GM21528 (cell line): ENCODE results near the gene ARHGAP24.
"Not testable (repeated sequence)": the region's sequence is repeated elsewhere in the genome, so short reads cannot be mapped to it uniquely, and the experiment has no call there.

Experiments used
- ATAC-seq: cut with Tn5 transposase; IDR thresholded peaks from one replicate; pipeline ENCODE4 v1.9.1; 2021; ENCODE audit warnings: mild to moderate bottlenecking, moderate library complexity; ENCODE audit not compliant: unreplicated experiment, low FRiP score

ARHGAP24 gene

DNA sequence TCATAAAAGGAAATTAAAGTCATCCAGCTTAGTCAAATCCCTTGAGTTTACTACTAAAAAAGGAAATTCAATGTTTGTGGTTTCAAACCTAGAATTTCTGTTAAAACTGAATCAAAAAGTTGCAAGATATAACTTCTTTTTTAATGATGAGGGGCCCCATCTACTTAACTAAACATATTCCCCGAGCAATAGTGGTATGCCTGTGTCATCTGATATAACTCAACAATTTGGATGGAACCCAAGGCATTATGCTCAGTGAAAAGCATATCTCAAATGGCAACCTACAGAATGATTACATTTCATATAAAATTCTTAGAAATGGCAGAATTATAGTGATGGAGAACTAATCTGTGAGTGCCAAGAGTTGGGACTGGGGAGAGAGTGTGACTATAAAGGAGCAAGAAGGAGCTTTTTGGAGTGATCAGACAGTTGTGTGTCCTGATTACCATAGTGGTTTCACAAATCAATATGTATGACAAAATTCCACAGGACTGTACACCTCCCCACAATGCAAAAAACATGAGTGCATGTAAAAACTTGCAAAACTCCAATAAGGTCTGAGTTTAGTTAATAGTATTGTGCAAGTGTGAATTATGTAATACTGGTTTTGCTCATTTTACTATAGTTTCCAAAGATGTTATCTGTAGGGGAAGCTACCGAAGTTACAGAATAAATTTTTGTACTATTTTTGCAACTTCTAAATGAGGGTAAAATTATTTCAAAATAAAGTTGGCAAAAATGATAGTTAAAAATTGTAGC lies 323.2 kb downstream of the ARHGAP24 start:
- no peak for ATAC-seq

GRCh38 chr4:85803856-85804255 lies 328.9 kb downstream of the ARHGAP24 start:
- ATAC-seq, result no peak

- ATAC-seq, result no peak
Measured at GRCh38 chr4:85805891-85806290, 330.9 kb downstream of the ARHGAP24 start.

GRCh38 chr4:85806334-85806733 lies 331.4 kb downstream of the ARHGAP24 start:
- ATAC-seq, result no peak

- no peak for ATAC-seq
Measured at GRCh38 chr4:85807247-85807950, 332.4 kb downstream of the ARHGAP24 start.

- ATAC-seq, result no peak
Measured at GRCh38 chr4:85808104-85808503, 333.2 kb downstream of the ARHGAP24 start.

- ATAC-seq, result no peak
Measured at GRCh38 chr4:85808864-85809263, 333.9 kb downstream of the ARHGAP24 start.

GRCh38 chr4:85812776-85813175 lies 337.8 kb downstream of the ARHGAP24 start:
- ATAC-seq, result no peak

DNA sequence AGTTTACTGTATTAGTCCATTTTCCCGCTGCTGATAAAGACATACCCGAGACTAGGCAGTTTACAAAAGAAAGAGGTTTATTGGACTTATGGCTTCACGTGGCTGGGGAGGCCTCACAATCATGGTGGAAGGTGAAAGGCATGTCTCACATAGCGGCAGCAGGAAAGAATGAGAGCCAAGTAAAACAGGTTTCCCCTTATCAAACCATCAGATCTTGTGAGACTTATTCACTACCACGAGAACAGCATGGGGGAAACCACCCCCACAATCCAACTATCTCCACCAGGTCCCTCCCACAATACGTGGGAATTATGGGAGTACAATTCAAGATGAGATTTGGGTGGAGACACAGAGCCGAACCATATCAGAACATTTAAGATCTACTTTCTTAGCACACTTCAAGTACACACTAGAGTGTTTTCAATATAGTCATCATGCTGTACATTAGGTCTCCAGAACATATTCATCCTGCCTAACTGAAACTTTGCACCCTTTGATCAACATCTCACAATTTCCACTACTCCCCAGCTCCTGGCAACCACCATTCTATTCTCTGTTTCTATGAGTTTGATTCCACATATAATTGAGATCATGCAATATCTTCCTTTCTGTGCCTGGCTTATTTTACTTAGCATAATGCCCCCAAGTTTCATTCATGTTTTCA lies 341.0 kb downstream of the ARHGAP24 start:
- ATAC-seq, result no peak

- no peak for ATAC-seq
Measured at GRCh38 chr4:85818700-85819099, 343.8 kb downstream of the ARHGAP24 start.

DNA sequence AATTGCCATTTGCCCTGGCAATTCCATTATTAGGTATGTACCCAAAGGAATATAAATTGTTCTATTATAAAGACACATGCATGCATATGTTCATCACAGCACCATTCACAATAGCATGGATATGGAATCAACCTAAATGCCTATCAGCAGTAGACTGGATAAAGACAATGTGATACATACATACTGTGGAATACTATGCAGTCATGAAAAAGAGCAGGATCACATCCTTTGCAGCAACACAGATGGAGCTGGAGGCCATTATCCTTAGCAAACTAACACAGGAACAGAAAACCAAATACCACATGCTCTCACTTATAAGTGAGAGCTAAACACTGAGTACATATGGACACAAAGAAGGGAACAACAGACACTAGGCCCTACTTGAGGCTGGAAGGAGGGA lies 345.2 kb downstream of the ARHGAP24 start:
- not testable (repeated sequence) for ATAC-seq

- ATAC-seq, result no peak
Measured at GRCh38 chr4:85821688-85822455, 346.9 kb downstream of the ARHGAP24 start.

GRCh38 chr4:85823295-85823694 lies 348.3 kb downstream of the ARHGAP24 start:
- ATAC-seq, result no peak

GRCh38 chr4:85824166-85824945 lies 349.4 kb downstream of the ARHGAP24 start:
- no peak for ATAC-seq

GRCh38 chr4:85826060-85826678 lies 351.2 kb downstream of the ARHGAP24 start:
- ATAC-seq, result no peak

- ATAC-seq, result no peak
Measured at GRCh38 chr4:85828027-85828890, 353.3 kb downstream of the ARHGAP24 start.

DNA sequence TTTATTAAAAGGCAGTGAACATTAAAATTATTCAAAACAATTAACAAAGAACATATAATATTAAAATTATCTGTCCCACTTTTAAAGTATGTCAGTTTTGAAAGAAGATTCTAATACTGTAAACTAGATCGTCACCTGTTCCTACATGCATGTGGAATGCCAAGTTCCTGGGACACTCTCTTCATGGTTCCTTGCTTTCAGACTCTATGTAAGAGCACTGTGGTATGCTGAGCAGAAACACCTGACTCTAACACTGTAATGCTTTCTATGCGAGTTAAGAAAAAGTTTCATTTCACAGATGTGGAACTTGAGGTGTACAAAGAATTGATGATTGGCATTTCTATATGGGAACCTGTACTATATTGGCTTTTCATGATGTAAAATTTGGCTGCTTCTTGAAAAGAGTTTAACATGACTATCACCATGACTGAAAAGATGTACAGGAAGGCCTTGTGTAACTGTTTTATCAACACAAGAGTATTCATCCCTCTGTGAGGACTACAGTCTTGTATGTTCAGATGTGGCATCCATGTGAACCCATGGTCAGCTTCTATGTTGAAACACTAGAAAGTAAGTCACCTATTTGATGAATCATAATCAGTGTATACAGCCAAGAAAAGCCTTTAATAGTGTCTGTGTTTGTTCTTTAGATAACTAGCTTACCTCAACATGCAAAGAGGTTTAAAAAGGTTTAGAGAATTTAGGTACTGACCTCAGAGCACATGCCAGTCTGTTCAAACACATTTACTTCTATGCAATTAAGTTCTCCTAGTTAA lies 354.5 kb downstream of the ARHGAP24 start:
- ATAC-seq, result no peak

DNA sequence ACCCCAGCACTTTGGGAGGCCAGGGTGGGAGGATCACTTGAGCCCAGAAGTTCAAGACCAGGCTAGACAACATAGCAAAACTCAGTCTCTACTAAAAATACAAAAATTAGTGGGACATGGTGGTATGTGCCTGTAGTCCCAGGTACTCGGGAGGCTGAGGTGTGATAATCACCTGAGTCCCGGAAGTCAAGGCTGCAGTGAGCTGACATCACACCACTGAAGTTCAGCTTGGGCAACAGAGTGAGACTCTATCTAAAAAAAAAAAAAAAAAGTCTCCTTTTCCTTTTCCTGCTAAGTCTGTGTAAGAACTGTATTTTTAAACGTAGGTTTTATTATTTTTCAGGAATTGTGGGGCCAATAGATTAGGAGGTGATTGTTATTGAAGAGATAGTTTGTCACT lies 356.7 kb downstream of the ARHGAP24 start:
- no peak for ATAC-seq
